Lung microvascular endothelial cell (primary cell): ENCODE measurements around the gene OR2T33. TPM values are rescaled to one million over a fixed set of nuclear protein-coding genes. Genes with fewer than 3 reads are reported as not detected.
A peak's percentile ranks its signal among the peaks of the same experiment; 100 is the strongest.
"Not testable (repeated sequence)": the region's sequence is repeated elsewhere in the genome, so short reads cannot be mapped to it uniquely, and the experiment has no call there.

Source experiments
- DNase-seq, 2 donors: peaks; one replicate each; pipeline versions ENCODE4 v3.0.0 to v3.0.0-alpha.2; 2010; ENCODE audit warnings: low read depth in 2 of 2
- total RNA-seq: library from RNA; depleted of rRNA; stranded (reverse); fragments of >200 nt; gene quantifications from 2 replicates; pipeline ENCODE4 v1.2.1, GENCODE V29; 2014

OR2T33 gene
- not detected in 2 replicates for total RNA-seq

GRCh38 chr1:248277876-248278275 is at the start of gene OR2T33:
TSS of gene OR2T33 (minus strand) at chr1:248277976. CDS start at chr1:248273814, 4,162 bp downstream.
- no peak for DNase-seq

GRCh38 chr1:248324468-248324867 is 46.7 kb upstream of the OR2T33 start, which contains the start of gene OR2M7:
TSS of gene OR2M7 (minus strand) at chr1:248324568. CDS start at chr1:248324568, 0 bp downstream.
- DNase-seq: no peak

GRCh38 chr1:248316796-248317195 is 39.0 kb upstream of the OR2T33 start:
- DNase-seq: no peak

- not testable (repeated sequence) for DNase-seq
Measured at GRCh38 chr1:248306740-248307139, 29.0 kb upstream of the OR2T33 start.

GRCh38 chr1:248306103-248306502 is 28.3 kb upstream of the OR2T33 start:
- DNase-seq: no peak

GRCh38 chr1:248305672-248306071 is 27.9 kb upstream of the OR2T33 start:
- not testable (repeated sequence) for DNase-seq

GRCh38 chr1:248303324-248303723 is 25.5 kb upstream of the OR2T33 start, which contains the start of gene OR2T12:
TSS of gene OR2T12 (minus strand) at chr1:248303424. CDS start at chr1:248295578, 7,846 bp downstream.
- DNase-seq: no peak

- no peak for DNase-seq
Measured at GRCh38 chr1:248288391-248288790, 10.6 kb upstream of the OR2T33 start.

- not testable (repeated sequence) for DNase-seq
Measured at GRCh38 chr1:248273225-248273624, 4.6 kb downstream of the OR2T33 start.

GRCh38 chr1:248268178-248268577 is 9.6 kb downstream of the OR2T33 start:
- no peak for DNase-seq

- not testable (repeated sequence) for DNase-seq
Measured at GRCh38 chr1:248259309-248259708, 18.5 kb downstream of the OR2T33 start.

GRCh38 chr1:248243204-248243603 is 34.6 kb downstream of the OR2T33 start:
- peak; percentile 14 to 37 for DNase-seq

- no peak for DNase-seq
Measured at GRCh38 chr1:248239478-248239877, 38.3 kb downstream of the OR2T33 start.

GRCh38 chr1:248231117-248231516 is 46.7 kb downstream of the OR2T33 start, which contains the start of gene OR2M4:
TSS of gene OR2M4 (plus strand) at chr1:248231417. CDS start at chr1:248238929, 7,512 bp downstream.
- no peak for DNase-seq

- DNase-seq: no peak
Measured at GRCh38 chr1:248229360-248229908, 48.3 kb downstream of the OR2T33 start.

GRCh38 chr1:248225537-248225936 is 52.2 kb downstream of the OR2T33 start:
- DNase-seq: no peak

Other genes starting within 250 kb of the OR2T33 start
- under 0.01 TPM in 1 of 2 replicates, not detected in the other for gene OR2L2, start 247.9 kb downstream of the OR2T33 start, total RNA-seq
- gene OR2L3, start 231.1 kb downstream of the OR2T33 start, total RNA-seq: not detected in 2 replicates
- gene OR2L13, start 182.8 kb downstream of the OR2T33 start, total RNA-seq: not detected in 2 replicates
- not detected in 2 replicates for gene OR2M5, start 132.8 kb downstream of the OR2T33 start, total RNA-seq
- gene OR2M2, start 103.2 kb downstream of the OR2T33 start, total RNA-seq: not detected in 2 replicates
- not detected in 2 replicates for gene OR2M3, start 80.7 kb downstream of the OR2T33 start, total RNA-seq
- gene OR2M4, start 46.6 kb downstream of the OR2T33 start, total RNA-seq: not detected in 2 replicates
- not detected in 2 replicates for gene OR2T12, start 25.4 kb upstream of the OR2T33 start, total RNA-seq
- not detected in 2 replicates for gene OR2M7, start 46.6 kb upstream of the OR2T33 start, total RNA-seq
- gene OR14C36, start 70.8 kb upstream of the OR2T33 start, total RNA-seq: not detected in 2 replicates
- not detected in 2 replicates for gene OR2T4, start 83.7 kb upstream of the OR2T33 start, total RNA-seq
- gene OR2T6, start 97.8 kb upstream of the OR2T33 start, total RNA-seq: not detected in 2 replicates
- not detected in 2 replicates for gene OR2T1, start 125.1 kb upstream of the OR2T33 start, total RNA-seq
- gene OR2T2, start 167.7 kb upstream of the OR2T33 start, total RNA-seq: not detected in 2 replicates
- not detected in 2 replicates for gene OR2T3, start 195.4 kb upstream of the OR2T33 start, total RNA-seq
- not detected in 2 replicates for gene OR2T5, start 210.6 kb upstream of the OR2T33 start, total RNA-seq
- gene OR2G6, start 230.1 kb upstream of the OR2T33 start, total RNA-seq: not detected in 2 replicates